Epithelial cell of proximal tubule (primary cell): ENCODE data around the gene SKA3. TPM values are rescaled to one million over a fixed set of nuclear protein-coding genes. Genes with fewer than 3 reads are reported as not detected.
"Not testable (repeated sequence)": the region's sequence is repeated elsewhere in the genome, so short reads cannot be mapped to it uniquely, and the experiment has no call there.

Experiments
- DNase-seq: peaks from one replicate; pipeline ENCODE4 v3.0.0-alpha.2; 2011; ENCODE audit warnings: low read depth
- H3K4me3 ChIP-seq: 2 replicates; pipeline ENCODE4 v1.5.1; 2011; ENCODE audit warnings: low read depth, mild to moderate bottlenecking, low read length
- CTCF ChIP-seq: conservative IDR thresholded peaks from 2 replicates; pipeline ENCODE4 v1.5.1; 2012; ENCODE audit warnings: low read depth, mild to moderate bottlenecking, low read length
- total RNA-seq: library from RNA; depleted of rRNA; stranded (reverse); fragments of >200 nt; gene quantifications from 2 replicates; pipeline ENCODE4 v1.2.3, GENCODE V29; 2015

The SKA3 gene
- 22.1 and 35.2 TPM in 2 replicates for total RNA-seq

GRCh38 chr13:21176215-21176981 is at the start of gene SKA3, which contains the start of gene MRPL57:
Gene SKA3 (minus strand): TSS chr13:21176552. CDS start chr13:21176477, 75 bp downstream.
Gene MRPL57 (plus strand): TSS chr13:21176658. CDS start chr13:21176917, 259 bp downstream.
- H3K4me3 ChIP-seq = peak within 1 kb of the TSS; percentile 80
- peak; percentile 46 for DNase-seq
- TF ChIP-seq CTCF = no peak

- DNase-seq = no peak
- no peak overlapping the region for H3K4me3 ChIP-seq
- no peak for TF ChIP-seq CTCF
Measured at GRCh38 chr13:21225082-21225481, 48.7 kb upstream of the SKA3 start.

- TF ChIP-seq CTCF = no peak
- DNase-seq = no peak
- H3K4me3 ChIP-seq = no peak overlapping the region
Measured at GRCh38 chr13:21221268-21221667, 44.9 kb upstream of the SKA3 start.

GRCh38 chr13:21219716-21220115 is 43.4 kb upstream of the SKA3 start:
- not testable (repeated sequence) for H3K4me3 ChIP-seq

GRCh38 chr13:21219036-21219381 is 42.7 kb upstream of the SKA3 start:
- no peak for TF ChIP-seq CTCF
- H3K4me3 ChIP-seq = no peak overlapping the region
- DNase-seq = no peak

More at GRCh38 chr13:21219716-21220115, 43.4 kb upstream of the SKA3 start:
- DNase-seq = not testable (repeated sequence)

GRCh38 chr13:21218351-21219035 is 42.1 kb upstream of the SKA3 start:
- no peak for TF ChIP-seq CTCF
- H3K4me3 ChIP-seq = no peak overlapping the region
- DNase-seq = no peak

GRCh38 chr13:21216332-21216731 is 40.0 kb upstream of the SKA3 start:
- no peak for DNase-seq
- no peak overlapping the region for H3K4me3 ChIP-seq
- no peak for TF ChIP-seq CTCF

- H3K4me3 ChIP-seq, DNase-seq: not testable (repeated sequence)
Measured at GRCh38 chr13:21215419-21215818, 39.1 kb upstream of the SKA3 start.
